Measurements from ENCODE around the gene LYZL4. TPM values are rescaled to one million over a fixed set of nuclear protein-coding genes. Genes with fewer than 3 reads are reported as not detected.

The LYZL4 gene
- total and polyA plus RNA-seq, 2 of the 13 experiments (the other 11 are each of a cell fraction or from before 2014, with no cell fraction given): not detected

GRCh38 chr3:42419563-42419962, 9.2 kb upstream of the LYZL4 start (continued):
- TF ChIP-seq SNAPC4 (CRISPR knock-in tag; IDR thresholded peaks at IDR 0.05) (no peak), HNRNPH1 (optimal IDR thresholded peaks at IDR 0.05; ENCODE audit: low read depth, low read length) (no peak)

- no peaks in the 10 kb centered on the region for H3K79me2 ChIP-seq (ENCODE audit: insufficient read depth, low read length)
- H3K4me3 ChIP-seq (replicated peaks in 1 of 3; ENCODE audit: insufficient read depth in 1 of 3, low read depth in 2 of 3, low read length in 3 of 3): no peak overlapping the region
- DNase-seq (ENCODE audit: low spot score) (no peak), ATAC-seq (no peak), FAIRE-seq (no peak)
- H3K4me2 ChIP-seq (ENCODE audit: low read depth, low read length): no peak overlapping the region
- no peak overlapping the region for H3K9ac ChIP-seq (ENCODE audit: insufficient read depth, low read depth, low read length)
- H3K27ac ChIP-seq (ENCODE audit: extremely low read length, insufficient read depth, low read length): no peak overlapping the region
- H2AFZ ChIP-seq (ENCODE audit: low read length): no peak overlapping the region
- no peaks in the 10 kb centered on the region for H3K9me3 ChIP-seq (ENCODE audit: low read length)
- 79% methylated on average over 2 of the region's 6 CpGs for WGBS (ENCODE audit: low lambda C conversion rate)
- H3K4me1 ChIP-seq (ENCODE audit: insufficient read depth, low read length): no peaks in the 10 kb centered on the region
- no peaks in the 10 kb centered on the region for H4K20me1 ChIP-seq (ENCODE audit: insufficient read depth, low read length)
- peaks cover 3 to 7% of the 10 kb centered on the region in 2 experiments; a peak in 3 of 5 replicates for H3K27me3 ChIP-seq (ENCODE audit: control insufficient read depth in 1 of 2, insufficient read depth in 2 of 2, low read length in 2 of 2)
- intact Hi-C loops (cut with micrococcal nuclease; ENCODE audit: unreplicated experiment) (no loop called here), in situ Hi-C loops (cut with HindIII; ENCODE audit: extremely low pct_ligation_motif_present, low pct_unique_long_range_greater_than_20kb) (no loop called here)
- no peaks in the 10 kb centered on the region for H3K36me3 ChIP-seq (replicated peaks in 1 of 2; ENCODE audit: control insufficient read depth in 1 of 2, insufficient read depth in 2 of 2, low read length in 2 of 2)
- ChIA-PET POLR2A (no interaction called here), CTCF (ENCODE audit: low intra/inter-chr PET ratio, low total read pairs) (no interaction called here)
- BruUV-seq (replicated peaks): no TSS peak
- TF ChIP-seq TBL1XR1 (IDR thresholded peaks at IDR 0.05; ENCODE audit: borderline replicate concordance, low read length, partially characterized antibody): no peak
- no peak for TF ChIP-seq ZFP36L2 (CRISPR knock-in tag; IDR thresholded peaks at IDR 0.05)
- no peak for TF ChIP-seq JUND (CRISPR knock-in tag; IDR thresholded peaks at IDR 0.05)
- TF ChIP-seq GABPA (IDR thresholded peaks at IDR 0.05; ENCODE audit: low read depth, low read length): no peak
- TF ChIP-seq GABPA (CRISPR knock-in tag; IDR thresholded peaks at IDR 0.05; ENCODE audit: low read depth): no peak
- no peak for TF ChIP-seq FOXP1 (IDR thresholded peaks at IDR 0.05)
- no peak for TF ChIP-seq FOXP1 (CRISPR knock-in tag; IDR thresholded peaks at IDR 0.05)
- no peak for TF ChIP-seq HMGXB3 (CRISPR knock-in tag; IDR thresholded peaks at IDR 0.05; ENCODE audit: borderline replicate concordance)
- no peak for TF ChIP-seq ZNF577 (CRISPR knock-in tag; IDR thresholded peaks at IDR 0.05; ENCODE audit: borderline replicate concordance, low read depth)
- TF ChIP-seq RXRA (CRISPR knock-in tag; IDR thresholded peaks at IDR 0.05): no peak
- TF ChIP-seq MTA1 (CRISPR knock-in tag; IDR thresholded peaks at IDR 0.05; ENCODE audit: borderline replicate concordance): no peak
- no peak for TF ChIP-seq ZNF432 (CRISPR knock-in tag; IDR thresholded peaks at IDR 0.05; ENCODE audit: borderline replicate concordance)
Observed at GRCh38 chr3:42412526-42413155, 2.2 kb upstream of the LYZL4 start.

Data from HepG2 (cell line).